ENCODE data around the gene CHD6.

Gene CHD6

DNA sequence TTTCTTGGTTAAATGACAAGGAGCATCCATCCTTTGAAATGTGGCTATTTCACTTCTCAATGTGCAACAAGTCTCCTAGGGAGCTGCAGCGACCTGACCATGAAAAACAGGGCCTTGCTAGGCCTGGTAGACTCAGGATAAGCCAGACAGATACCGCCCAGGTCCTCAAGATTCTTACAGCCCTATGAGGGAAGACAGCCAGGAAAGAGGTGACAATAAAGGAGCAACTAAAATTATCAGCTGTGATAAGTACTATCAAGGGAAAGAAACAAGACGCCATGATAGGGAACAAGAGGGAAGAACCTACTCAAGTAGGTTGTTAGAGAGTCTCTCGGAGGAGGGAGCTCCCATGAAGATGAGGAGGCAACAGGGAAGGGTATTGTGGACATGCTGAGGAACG lies 200.1 kb downstream of the CHD6 start:
- no peak for DNase-seq

GRCh38 chr20:41415191-41415590 lies 203.0 kb downstream of the CHD6 start:
- no peak for DNase-seq

DNA sequence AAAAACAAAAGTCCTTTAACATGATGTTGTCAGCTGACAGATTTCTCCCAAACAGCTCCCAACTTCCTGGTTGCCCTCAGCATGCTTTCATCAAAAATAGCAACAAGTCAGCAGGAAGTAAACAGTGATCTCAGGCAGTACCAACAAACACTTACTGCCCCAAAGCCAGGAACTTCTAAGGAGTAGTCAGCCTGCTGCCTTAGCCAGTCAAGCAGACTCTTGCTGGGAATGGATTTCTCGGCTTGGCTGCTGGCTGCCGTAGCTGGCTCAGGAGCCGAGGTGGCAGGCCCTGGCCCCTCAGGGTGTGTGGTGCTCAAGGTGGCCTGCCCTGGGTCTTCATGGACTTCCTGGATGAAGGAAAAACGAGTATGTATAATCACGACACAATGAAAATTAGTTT lies 205.0 kb downstream of the CHD6 start:
- no peak for DNase-seq

DNA sequence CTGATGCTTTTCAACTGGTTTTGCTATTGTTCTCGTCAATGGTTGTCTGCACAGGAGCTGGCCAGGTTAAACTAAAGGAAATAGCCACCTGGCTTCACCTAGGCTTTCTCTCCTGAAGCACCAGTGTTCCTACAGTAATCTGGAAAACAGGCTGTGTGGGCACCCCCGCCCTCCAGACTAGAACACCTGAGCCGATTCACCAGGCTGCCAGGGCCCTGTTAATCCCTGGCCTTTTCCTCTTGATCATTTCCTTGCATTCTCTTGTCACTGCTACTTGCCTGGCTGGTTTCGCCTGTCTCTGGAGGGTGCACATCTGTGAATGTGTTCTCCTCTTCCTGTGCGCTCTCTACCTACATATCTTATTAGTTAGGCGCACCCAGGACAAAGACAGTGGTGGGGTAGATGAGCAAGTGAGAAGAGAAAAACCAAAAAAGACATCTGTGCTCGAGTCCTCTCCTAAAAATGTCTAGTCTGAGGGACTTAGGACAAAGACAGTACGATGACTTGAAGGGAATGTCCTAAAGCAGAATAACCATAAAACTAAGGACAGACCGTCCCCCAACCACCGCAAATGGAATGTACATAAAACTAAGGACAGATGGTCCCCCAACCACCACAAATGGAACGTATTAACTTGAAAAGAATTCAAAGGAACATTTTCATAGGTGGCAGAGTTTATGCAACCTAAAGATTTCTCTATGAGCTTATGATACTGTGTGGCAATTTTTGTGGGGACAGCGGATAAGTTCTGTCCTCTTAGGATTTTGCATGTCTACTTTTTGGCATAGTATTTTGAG lies 205.7 kb downstream of the CHD6 start:
- no peak for DNase-seq

DNA sequence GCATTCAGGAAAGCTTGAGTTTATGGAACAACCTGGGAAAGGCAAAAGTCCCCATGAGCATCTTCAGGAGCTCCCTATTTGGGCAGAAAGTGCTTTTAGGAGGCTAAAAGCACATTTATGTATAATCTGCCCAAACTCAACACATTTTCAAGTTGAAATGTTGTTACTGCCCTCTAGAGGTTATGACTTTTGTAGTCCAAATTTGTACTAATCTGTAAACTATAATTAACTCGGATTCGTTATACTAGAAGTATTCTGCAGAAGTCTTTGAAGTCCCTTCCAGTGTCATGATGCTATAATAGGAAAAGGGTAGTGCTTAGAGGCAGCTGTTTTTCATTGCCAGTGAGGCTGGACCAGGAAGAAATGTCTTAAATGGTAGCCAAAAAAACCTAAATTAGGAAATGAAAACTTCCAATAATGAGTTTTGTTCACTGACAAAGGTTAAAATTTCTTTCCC lies 206.8 kb downstream of the CHD6 start:
- no peak for DNase-seq

DNA sequence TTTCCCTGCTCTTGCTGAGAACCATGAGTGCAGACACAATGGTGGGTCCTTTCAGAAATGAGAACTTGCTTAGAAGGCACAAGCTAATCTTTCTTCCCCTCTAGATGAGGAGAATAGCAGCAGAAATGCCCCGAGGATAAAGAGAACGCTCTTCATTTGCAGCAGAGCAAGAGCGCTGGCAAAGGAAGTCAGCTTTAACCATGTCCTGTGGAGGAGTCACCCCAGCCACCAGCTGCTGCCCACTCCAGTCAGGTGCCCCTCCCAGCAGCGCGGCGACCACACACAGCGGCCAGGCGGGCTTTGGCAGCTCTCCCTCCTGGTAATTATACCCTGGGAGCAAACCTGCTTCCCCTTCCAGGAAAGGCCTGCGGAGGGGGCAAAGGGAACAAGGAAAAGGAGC lies 209.2 kb downstream of the CHD6 start:
- no peak for DNase-seq

DNA sequence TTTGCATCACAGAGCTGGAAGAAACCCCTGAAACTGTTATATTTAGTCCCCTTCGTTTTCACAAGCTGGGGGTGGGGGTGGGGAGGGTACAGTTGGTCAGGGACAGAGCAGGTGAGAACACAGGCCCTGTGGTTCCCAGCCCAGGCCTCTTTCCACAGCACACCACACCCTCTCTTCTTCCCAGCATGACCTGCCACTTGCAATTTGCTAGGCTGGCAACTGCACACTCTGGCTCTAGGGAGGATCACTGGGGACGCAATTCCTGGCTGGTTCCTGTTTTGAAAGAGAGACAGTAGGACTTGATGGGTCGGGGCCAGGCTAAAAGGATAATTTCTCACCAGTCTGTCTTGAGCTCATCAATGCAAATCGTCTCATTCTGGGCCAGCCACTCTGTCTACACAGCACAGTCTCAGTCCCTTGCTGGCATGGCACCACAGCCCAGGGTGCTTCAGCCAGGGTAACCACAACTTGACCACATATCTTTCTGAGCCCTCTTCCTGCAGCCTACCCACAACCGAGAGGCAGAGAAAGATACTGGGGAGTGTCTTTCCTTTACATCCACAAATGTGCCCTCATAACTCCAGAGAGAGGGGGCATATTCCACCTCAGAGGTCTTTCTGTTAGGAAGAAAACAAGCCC lies 209.9 kb downstream of the CHD6 start:
- DNase-seq, result no peak

GRCh38 chr20:41407607-41408006 lies 210.6 kb downstream of the CHD6 start:
- no peak for DNase-seq

DNA sequence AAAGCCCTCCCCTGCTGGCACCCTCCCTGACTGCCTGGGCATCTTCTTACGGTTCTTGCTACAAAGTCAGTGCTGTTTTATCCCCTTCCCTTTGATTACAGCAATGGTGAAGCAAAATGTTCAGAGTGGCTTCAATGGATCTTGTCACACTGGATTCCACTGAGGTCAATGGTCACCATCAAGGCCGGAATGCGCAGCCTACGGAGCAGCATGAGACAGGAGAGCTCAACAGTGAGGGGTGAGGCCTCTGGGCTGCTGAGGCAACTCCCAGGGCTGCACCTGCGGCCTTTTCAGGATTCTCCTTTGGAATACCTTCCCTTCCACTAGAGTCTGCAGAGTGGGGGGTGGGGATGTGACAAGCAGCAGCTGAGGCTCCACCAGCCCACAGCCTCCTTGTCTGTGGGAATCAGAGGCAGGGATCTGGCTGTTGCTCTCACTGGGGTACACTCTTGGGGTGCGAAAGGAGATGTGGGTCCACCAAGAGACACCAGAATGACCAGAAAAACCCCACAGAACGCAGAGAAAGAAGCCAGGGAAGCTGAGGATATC lies 211.2 kb downstream of the CHD6 start:
- no peak for DNase-seq

DNA sequence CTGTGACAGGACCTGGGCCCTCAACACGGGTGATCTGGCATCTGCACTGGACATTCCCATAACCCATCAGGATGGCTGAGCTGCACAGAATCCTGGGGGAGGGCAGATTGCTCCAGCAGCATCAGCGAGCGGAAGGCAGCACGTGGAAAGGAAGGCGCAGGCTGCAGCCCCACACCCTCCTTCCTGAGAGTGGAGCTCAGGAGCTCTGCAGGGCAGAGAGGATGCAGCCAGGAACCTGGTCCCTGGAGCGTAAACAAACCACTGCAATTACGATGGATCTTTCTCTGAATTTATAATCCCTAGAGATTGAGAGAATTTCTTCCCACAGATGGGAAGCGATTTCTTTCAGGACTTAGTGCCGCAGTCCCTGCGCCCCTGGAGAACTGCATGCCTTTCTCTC lies 211.8 kb downstream of the CHD6 start:
- no peak for DNase-seq

DNA sequence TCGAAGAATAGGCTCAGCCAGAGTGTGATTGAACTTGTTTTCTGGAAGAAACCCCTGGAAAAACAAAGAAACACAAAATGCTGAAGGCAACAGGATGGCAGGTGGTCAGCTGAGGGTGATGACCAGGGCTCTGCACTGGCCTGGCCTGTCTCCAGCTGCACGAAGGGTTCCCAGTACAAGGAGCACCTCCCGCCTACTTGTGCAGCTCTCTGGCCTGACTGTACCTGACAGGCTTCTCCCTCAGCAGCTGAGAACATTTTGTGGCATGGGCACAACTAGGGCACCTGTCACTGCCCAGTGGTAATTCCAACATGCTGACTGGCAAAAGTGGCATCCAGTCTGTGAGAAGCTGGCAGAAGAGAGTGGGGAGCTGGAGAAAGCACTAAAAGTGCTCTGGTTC lies 212.7 kb downstream of the CHD6 start:
- DNase-seq, result no peak

DNA sequence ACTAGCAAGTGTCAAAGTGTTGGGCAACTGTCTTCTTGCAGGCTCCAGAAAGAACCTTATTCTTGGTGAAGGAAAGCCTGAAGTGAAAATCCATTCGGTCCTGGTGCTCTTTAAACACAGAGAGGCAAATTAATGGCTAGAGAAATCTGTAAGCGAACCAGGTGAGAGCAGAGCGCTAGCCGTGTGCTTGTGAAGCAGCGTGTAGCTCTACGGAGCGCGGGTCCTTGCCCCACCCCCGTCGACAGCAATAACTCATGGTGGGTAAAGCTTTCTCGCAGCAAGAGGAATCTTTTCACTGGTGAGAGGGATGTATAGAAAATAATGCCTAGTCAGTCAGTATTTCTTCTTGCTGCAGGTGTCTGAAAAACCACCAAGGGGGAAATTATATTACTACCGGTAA lies 214.6 kb downstream of the CHD6 start:
- no peak for DNase-seq

GRCh38 chr20:41398408-41398807 lies 219.8 kb downstream of the CHD6 start:
- DNase-seq, result no peak

GRCh38 chr20:41395667-41396664 lies 222.2 kb downstream of the CHD6 start:
- DNase-seq, result no peak

GRCh38 chr20:41394931-41395666 lies 223.1 kb downstream of the CHD6 start:
- DNase-seq, result no peak

DNA sequence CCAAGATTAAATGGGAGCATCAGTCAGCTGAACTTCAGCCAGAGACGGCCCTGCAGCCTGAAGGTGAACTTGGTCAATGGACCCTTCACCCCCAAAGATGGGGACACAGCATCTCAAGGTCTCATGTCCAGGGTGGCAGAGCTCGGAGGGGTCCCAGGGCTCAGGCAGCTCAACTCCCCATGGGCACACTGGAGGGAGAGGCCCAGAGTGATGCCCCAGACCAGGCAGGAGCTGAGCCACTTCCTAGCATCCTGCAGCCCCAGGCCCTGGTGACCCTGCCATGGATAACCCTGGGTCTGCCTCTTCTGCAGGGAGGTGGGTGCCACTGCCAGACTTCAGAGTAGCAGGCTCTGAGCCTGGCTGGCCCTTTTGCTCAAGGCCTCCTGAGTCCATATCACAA lies 224.1 kb downstream of the CHD6 start:
- DNase-seq, result no peak

DNA sequence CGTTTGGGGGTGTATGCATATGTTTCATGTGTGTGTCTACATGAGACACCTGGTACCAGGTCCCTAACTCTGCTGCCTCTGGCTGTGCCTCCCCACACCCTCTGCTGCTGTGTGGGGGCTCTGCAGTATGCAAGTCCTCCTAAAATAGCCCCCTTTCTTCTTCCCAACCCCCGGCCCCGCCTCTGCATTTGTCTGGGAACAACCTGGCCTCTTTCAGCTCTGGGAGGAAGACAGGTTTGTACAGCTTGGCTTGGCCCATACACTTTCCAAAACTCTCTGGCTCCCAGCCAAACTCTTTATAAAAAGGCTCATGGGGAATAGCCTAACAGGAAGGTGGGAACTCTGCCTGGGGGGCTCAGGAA lies 224.5 kb downstream of the CHD6 start:
- DNase-seq, result no peak

DNA sequence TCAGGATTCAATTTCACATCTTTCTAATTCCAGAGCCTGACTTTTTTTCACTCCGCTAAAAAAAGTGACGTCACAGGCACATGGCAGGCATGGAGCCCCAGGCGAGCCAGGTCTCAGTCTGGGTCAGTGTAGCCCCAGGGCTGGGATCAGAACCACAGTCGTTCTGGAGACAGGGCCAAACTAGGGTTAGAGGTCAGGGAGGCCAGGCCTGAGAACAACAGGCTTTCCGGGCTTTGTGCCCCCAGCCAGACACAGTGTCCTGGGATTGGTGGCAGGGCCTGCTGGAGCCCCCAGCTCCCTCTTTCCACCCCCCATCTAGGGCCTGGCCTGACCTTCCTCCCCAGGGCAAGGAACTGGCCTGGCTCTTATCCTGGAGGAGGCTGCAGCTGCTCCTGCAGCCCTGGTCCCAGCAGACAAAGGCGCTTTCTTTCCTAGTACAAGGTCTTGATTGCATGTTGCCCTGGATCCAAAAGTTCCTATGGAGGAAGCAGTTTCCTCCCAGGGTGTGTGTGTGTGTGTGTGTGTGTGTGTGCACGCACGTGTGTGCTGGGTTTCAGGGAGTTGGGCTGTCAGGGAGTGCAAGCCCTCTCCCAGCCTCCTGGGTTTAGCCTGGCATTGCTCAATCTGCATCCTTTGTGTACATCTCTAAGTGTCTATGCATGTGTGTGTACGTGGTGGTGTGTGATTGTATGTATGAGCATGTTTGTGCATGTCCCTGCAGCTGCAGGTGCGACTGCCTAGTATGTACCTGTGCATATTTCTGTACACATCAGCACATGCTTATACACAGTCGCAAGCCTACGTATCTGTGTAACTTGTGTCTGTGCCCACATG lies 225.1 kb downstream of the CHD6 start:
- DNase-seq, result no peak

- DNase-seq, result no peak
These were observed 225.9 kb downstream of the CHD6 start for GRCh38 chr20:41392295-41392694.

GRCh38 chr20:41391587-41392001 lies 226.6 kb downstream of the CHD6 start:
- DNase-seq, result no peak

DNA sequence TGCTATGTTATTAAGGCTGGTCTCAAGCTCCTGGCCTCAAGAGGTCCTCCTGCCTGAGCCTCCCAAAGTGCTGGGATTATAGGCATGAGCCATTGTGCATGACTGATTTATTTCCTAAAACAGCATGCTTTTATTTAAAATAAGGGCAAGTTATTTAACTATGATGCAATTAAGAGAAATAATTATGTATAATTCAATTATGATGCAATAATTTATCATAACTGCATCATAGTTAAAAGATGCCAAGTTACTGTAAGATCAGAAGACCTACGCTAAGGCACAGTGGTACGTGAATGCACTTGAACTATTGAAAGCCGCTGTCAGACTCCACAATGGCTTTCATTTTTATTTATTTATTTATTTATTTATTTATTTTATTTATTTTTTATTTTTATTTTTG lies 227.3 kb downstream of the CHD6 start:
- DNase-seq, result no peak
